Tongue (tissue), 2 donors: Measurements from ENCODE around the gene UBE2J2. TPM values are rescaled to one million over a fixed set of nuclear protein-coding genes. Genes with fewer than 3 reads are reported as not detected.
"Not testable (repeated sequence)": the region's sequence is repeated elsewhere in the genome, so short reads cannot be mapped to it uniquely, and the experiment has no call there.

Experiments
- DNase-seq: peaks from one replicate; pipeline ENCODE4 v3.0.0-alpha.2; 2015
- total RNA-seq: library from RNA; depleted of rRNA; stranded (reverse); fragments of >200 nt; gene quantifications from one replicate; pipeline ENCODE4 v1.2.3, GENCODE V29; 2014

The UBE2J2 gene
- total RNA-seq, 1 donor from 2014 or later: 34.6 TPM

DNA sequence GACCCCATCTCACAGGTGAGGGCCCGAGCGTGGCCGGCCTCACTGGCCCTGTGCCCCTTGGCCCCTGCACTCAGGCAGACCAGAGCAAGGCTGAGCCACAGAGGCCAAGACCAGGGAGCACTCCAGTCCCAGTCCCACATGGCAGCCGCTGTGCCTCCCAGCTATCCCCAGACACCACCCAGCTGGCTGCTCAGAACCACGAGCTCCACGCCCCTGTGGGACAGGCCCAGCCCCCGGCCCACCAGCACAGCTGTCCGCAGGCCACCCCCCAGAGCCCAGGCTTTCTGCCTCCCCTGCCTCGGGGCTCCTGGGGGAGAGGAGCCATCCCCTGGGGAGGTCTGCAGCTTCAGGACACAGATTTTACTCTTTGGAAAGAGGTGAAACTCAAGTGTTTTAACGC, 18.0 kb downstream of the UBE2J2 start:
- DNase-seq: no peak

DNA sequence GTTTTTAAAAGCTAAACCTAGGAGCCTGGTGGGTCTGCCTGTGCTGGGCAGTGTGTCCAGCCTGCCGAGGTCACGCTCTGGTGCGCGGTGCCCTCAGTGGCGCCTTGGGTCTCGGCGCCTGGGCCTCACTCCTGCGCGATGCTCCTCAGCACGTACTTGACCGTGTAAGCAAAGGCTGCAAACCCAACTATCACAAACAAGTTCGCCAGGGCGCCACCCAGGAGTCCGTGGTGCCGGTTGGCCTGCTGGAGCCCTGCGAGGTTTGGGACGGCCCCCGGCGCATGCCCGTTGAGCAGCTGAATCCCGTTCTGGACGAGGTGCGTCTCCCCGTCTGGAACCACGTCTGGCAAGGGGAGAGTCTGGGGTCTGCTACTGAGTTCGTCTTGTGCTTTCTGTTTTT, 18.6 kb downstream of the UBE2J2 start:
- no peak for DNase-seq

DNA sequence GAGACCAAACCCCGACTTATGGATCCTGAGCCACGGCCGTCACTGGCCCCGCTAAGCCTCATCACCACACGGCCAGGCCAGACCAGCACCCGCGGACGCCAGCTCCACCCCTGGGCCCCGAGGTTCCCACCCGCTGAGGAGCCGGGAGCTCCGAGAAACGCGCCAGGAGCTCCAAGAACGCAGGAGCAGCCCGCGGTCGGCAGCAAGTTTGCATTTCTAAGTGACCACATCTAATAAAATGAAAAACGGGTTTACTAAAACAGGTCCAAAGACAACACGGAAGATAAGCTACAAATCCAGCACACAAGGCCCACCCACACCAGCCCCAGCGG, 19.0 kb downstream of the UBE2J2 start:
- DNase-seq: no peak

DNA sequence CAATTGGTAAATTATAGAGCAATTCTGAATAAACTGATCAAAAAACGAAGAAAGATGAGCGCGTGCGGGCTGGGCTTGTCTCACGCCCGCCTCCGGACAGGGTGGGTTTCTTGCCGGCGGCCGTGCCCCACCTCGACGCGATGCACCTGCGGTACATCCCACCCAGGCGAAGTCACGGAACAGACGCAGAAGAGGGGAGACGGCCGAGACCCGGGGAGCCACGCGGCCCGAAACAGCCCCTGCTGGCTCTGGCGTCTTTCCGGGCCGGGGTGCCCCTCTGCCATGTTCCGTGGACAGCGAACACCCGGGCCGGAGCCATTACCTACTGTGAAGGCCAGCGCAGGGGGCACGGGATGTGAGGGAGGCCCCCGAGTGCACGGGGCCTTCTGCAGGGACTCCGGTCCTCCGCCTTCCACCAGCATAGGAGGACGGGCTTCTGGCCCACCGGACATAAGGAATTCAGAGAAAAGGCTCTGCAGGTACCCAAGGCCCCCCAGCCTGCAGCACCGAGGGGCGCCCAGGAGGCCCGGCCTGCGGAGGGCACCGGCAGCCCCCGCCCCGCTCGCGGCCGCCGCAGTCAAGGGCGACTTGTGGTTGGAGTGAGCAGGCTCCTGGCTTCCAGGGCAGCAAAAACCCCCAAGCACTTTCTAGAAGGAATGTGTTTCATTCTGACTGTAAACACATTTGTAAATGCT, 19.5 kb downstream of the UBE2J2 start:
- DNase-seq: no peak

DNA sequence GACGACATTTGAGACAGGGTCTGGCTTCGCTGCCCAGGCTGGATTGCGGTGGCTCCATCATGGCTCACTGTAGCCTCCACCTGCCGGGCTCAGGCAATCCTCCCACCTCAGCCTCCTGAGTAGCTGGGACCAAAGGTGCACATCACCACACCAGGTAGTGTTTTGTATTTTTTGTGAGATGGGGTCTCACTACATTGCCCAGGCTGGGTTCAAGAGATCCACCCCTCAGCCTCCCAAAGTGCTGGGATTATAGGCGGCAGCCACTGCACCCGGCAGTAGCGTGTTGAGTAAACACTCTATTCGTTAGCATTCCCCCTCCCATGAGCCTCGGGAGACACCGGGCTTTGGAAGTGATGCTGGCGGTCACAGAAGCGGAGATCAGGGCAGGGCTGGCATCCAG, 20.3 kb downstream of the UBE2J2 start:
- DNase-seq: no peak

DNA sequence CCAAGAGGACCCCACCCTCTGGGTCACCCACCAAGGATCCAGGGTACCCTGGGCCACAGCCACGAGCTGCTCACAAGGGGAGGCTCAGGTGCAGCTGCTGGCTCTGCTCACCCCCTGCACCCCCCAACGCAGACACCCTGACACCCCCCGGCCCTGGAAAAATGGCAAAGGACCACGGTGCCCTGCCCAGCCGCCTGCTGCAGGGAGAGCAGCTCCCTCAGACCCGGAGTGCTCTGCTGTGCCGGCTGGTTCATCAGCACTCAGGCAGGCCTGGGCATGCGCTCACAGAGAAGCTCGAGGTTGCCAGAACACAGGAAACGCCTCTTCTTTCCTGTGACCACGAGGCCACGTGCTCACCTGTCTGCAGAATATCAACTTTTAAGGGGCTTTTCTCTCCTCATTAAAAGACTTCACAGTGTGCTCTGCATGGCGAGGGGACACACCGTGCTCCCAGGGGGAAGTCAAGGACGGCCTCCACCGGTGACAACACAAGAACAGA, 22.8 kb downstream of the UBE2J2 start:
- no peak for DNase-seq

DNA sequence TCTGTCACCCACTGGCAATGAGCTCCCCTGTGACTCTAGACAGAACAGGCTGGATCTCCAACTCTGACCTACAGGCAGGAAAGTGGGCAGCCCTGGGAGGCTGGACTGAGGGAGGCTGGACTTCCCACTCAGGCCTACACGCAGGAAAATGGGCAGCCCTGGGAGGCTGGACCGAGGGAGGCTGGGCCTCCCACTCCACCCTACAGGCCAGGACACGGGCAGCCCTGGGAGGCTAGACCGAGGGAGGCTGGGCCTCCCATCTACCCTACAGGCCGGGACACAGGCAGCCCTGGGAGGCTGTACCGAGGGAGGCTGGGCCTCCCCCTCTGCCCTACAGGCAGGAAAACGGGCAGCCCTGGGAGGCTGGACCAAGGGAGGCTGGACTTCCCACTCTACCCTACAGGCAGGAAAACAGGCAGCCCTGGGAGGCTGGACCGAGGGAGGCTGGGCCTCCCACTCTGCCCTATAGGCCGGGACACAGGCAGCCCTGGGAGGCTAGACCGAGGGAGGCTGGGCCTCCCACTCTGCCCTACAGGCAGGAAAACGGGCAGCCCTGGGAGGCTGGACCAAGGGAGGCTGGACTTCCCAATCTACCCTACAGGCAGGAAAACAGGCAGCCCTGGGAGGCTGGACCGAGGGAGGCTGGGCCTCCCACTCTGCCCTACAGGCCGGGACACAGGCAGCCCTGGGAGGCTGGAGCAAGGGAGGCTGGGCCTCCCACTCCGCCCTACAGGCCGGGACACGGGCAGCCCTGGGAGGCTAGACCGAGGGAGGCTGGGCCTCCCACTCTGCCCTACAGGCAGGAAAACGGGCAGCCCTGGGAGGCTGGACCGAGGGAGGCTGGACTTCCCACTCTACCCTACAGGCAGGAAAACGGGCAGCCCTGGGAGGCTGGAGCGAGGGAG, 25.4 kb downstream of the UBE2J2 start:
- DNase-seq: not testable (repeated sequence)

DNA sequence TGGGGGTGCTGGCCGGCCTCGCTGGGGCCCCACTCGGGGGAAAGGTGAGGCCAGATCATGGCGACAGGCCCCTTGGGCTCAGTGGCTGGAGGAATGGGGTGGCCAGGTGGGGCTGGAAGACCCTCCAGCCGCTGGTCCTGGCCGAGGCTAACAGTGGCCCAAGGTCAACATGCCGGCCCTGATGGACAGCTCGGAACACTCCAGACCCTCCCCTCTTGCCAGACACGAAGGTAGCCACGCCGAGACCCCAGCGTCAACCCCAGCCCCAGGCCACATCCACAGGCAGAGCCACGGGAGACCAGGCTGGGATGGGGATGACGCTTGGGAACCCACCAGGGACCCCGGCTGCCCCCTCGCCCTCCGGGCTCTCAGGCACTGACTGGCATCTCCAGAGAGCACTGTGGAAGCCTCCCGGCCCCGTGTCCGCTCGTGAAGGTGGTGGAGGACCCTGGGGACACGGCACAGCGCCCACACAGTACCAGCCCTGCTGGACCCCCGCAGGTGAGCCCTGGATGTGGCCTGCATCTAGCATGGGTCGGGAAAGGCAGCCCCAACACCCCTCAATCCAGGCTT, 26.2 kb downstream of the UBE2J2 start:
- DNase-seq: no peak

DNA sequence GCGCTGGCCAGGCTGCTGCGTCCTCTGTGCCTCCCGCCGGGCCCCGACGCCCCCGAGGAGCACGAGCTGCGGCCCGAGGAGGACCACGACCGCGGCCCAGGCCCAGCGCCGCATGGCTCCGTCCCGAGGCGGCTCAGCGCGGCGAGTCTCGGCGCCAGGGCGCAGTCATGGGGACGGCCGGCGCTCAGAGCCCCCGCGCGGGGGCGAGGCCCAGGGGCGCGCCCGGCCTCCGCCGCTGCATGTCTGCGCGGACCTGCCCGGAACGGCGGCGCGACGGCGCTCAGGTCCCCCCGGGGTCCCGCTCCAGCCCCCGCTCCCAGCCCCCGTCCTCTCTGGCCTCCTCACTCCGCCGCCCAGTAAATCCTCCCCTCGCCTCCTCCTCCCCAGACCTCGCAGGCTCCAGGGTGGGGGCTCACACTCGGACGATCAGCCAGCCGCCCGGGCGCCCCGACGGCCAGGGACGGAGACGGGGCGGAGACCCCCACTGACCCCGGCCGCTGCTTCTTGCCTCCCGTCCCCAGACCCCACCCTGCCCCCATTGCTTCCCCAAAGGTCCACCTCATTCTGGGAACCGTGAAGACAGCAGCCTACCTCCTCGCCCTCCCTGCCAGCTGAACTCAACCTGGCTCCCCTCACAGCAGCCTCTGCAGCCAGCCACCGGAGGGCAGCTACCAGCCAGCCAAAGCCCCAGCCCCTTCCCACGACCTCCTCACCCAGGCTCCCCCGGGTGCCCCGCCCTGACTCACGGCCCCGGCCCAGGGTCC, 26.9 kb downstream of the UBE2J2 start, which contains the start of gene C1QTNF12:
TSS of gene C1QTNF12 (minus strand) at position 146 of the 764 bp plus-strand sequence. CDS start at position 114, 32 bp downstream.
- DNase-seq: no peak

DNA sequence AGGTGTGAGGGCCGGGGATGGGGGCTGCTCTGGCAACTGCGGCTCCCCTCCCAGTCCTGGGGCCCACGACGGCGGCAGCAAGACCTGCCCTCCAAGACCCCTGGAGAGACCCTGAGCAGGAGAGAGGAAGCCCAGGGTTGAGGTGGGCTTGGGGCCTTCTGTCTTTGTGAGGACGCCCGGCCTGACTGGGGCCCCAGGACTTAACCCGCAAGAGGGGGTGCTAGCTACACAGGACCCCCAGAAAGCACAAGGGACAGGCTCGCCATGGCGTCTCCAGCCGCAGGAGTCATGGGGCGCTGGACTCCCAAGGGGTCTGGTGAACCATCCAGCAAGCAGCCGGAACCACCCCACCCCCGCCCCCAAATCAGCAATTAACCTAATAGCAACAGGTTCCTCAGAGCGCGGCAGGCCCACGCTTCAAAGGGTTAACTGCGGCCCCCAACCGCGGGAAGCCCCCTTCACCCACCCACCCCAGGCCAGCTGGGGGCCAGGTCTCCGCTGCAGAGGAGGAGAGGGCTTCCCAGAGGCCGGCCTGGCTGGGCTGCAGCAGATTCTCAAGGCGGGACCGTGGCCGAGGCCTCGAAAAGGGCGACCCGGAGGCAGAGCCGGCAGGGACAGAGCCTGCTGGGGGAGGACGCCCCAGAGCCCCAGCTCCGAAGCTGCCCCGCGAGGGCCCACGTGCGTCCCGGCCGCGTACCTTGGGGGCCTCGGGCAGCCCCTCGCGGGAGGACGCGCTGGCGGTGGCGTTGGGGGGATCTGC, 27.7 kb downstream of the UBE2J2 start:
- DNase-seq: no peak

DNA sequence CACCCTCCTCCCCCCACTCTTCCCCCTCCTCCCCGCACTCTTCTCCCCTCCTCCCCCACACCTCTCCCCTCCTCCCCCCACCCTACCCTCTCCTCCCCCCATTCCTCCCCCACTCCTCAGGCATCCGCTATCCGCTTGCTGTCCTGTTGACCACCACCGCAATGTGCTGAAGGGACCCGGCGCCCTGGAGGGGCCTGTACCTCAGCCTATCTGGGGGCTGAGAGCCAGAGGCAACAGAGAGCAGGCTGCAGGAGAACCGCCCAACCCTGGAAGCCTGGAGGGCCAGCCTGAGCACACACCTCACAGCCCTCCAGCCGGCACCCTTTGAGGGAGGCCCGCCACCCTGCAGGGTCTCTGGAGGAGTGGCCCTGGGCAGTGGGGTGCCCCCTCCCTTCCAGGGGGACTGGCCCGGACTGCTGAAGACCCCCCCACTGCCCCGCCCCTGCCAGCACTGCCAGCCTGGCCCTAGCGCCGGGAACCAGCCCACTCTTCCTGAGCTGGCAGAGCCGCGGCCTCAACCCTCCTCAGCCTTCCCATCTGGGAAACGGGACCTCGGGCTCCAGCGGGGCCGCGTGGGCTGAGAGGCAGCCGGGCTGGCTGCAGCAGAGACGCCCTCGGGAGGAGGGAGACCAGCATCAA, 28.4 kb downstream of the UBE2J2 start:
- no peak for DNase-seq

DNA sequence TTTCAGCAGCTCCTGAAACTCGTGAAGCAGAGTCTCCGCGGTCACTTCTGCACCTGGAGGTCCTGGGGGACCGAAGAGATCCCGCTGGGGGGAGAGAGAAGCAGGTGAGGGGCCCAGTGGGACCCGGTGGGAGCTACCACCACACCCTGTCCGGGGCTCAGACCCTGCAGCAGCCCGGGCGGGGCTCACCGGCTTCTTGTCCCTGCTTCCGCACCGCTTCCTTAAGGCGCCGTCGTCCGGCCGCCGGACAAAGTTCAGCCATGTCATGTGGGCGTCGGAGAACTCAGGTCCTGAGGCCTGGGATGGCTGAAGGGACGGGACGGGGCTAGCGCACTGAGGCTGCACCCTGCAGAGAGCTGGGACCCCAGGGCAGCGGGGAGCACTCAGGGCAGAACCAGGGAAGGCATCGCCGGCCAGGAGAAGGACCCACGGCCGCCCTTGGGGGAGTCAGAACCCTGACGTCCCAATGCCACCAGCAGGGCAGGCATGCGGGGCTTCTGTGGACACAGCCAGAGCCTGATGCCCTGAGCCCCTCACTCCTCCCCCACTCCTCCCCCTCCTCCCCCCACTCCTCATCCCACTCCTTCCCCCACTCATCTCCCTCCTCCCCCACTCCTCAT, 29.4 kb downstream of the UBE2J2 start:
- DNase-seq: no peak

DNA sequence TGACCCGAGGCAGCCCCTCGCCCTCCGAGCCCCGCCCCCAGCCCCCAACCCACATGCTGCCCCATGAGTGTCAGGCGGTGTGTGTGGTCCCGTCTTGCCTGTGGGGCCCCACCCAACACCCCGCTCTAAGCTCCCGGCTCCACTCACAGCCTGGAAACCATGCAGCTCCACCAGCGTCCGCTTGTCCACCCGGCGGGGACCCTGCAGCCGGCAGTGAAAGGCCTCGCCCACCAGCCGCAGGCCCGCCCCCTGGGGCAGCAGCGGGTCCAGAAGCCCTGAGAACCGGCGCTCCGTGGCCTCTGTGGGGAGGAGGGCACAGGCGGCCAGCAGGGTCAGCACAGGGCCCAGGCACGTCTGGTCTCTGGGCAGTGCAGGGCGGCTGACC, 29.9 kb downstream of the UBE2J2 start:
- DNase-seq: no peak

DNA sequence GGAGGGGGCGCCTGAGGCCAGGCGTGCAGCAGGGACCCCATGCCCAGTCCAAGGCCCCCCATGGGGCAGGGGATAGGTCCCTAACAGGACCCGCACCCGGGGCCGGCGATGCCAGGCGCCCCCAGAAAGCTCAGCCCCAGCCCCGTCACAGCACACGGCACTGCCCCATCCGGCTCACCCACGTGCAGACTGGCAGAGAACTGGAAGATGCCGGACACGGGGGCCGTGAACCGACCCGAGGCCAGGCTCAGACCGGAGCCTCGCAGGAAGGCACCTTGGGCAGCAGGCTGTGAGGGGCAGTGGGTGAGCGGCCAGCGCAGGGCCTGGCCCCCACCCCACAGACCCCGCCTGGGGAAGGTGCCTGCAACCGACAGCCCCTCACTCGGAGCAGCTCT, 30.4 kb downstream of the UBE2J2 start:
- DNase-seq: no peak

DNA sequence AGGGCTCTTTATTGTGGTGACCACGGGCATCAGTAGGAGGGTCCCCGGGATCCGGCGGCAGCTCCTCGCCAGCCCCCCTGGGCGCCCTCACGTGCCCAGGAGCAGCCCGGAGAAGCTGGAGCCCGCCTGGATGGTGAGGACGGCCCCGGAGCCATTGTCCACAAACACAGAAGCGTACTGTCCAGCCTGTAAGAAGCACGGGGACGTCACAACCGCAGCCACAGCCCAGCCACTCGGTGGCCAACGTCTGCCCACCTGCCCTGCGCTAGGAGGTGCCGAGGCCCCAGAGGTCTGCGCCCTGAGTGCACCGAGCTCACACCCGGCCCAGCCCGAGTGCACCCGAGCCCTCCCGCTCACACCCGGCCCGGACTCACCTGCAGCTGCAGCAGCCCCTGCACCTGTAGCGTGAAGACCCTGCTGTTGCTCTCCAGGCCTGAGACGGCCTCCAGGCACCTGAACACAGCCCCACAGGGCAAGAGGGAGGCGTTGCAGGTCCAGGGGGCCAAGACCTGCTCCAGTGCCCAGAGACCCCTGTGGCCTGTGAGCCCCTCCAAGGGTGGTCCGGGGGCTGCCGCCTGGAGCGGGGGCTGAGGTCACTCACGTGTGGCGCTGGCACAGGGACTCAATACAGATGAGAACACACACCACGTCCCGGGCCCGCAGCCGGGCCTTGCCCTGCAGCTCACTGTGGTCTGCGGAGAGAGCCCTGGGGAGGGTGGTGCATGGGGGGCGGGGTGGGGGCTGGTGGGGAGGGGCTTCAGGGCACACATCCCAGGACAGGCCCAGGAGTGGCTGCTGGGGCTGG, 31.0 kb downstream of the UBE2J2 start:
- DNase-seq: no peak

DNA sequence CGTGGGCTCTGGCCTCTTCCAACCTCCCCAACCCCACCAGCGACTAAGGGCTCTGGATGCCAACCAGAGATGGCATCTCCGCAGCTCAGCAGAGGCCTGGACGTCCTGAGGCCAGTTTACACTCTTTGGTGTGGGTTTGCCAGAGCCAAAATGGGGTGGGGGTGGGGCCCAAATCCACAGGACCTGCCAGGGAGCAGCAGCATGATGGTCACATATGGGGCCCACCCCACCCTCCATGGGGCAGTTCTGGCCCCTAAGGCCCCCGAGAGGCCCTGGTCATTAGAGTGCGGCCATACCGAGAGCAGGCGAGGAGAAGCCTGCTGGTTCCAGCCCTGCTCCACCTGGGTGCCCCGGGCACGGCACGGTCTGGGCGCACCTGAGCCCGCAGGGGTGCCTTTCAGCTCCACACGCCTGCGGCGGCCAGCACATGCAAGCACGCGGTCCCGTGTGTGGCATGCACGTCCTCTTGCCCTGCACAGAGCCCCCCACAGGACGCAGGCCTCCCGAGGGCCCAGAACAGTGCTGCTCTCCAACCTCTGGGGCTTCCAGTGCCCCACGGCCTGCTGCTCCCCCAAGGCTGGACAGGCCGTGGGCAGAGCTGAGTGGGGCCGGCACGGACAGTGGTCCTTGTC, 31.9 kb downstream of the UBE2J2 start:
- no peak for DNase-seq

DNA sequence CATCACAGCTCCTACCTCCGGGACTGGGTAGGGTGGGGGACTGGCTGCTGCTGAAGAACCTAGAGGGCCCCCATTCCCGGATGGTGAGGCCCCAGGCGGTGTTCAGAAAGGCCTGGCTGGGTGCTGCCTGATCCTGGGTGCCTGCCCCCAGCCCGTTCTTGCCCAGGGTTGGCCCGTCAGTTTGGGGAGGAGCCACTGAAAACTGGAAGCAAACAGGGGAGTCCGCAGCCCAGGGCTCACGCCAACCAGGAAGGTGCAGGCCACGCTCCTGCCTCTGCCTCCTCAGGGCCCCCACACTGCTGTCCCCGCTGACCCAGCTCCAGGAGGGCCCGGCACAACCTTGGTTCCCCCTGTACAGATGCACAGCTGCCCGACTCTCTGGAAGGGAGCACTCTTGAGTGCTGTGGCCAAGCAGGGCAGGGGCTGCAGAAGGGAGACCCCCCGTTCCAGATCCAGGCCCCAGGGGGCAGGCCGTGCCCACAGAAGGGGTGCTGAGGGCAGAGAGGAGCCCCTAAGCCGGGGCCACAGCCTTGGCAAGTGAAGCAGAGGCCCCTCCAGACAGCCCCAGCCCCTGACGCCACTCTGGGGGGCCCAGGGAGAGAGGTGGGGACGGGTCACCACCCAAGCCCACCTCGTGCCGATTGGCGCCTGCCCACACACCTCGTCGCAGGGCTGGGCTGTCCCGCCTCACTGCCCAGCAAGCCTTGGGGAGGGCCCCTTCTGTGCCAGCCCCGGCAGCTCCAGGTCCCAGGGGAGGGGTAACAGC, 32.6 kb downstream of the UBE2J2 start:
- DNase-seq: no peak

DNA sequence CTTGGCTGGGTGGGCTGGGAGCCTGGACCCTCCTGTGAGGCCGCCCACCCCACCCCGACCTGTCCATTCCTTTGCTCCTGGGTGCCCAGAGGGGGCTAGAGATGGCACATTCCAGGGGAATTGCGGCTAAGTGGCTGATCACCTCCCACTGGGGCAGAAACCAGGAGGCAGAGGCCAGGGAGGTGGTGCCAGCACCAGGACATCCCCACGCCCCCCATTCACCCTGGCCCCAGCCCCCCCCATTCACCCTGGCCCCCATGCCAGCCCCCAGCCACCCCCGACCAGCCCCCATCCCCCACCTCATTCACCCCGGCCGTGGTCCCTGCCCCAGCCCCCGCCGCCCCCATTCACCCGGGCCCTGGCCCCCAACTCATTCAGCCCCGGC, 33.3 kb downstream of the UBE2J2 start:
- no peak for DNase-seq
